GM13977 (cell line): ENCODE measurements around the gene REXO2.

Experiments
- DNase-seq: peaks from one replicate; pipeline ENCODE4 v3.0.0; 2012; ENCODE audit warnings: low spot score
- in situ Hi-C: fragments of 300-500 bp; cut with MboI; formaldehyde crosslinking; loops from one replicate; pipeline ENCODE4 v1.12.0; 2022; ENCODE audit warnings: low sequenced_read_pairs, low pct_unique_long_range_greater_than_20kb, mixed read lengths, inconsistent platforms; ENCODE audit not compliant: unreplicated experiment
- TF ChIP-seq, protein P1 (sequence below): IDR thresholded peaks from 2 replicates; pipeline ENCODE4 v1.5.1; 2012; ENCODE audit warnings: mild to moderate bottlenecking, control low read depth; ENCODE audit not compliant: insufficient read depth; ENCODE audit errors: extremely low read depth, missing control alignments

REXO2 gene

GRCh38 chr11:114448749-114449482, 9.6 kb downstream of the REXO2 start:
- TF ChIP-seq, protein P1, sequence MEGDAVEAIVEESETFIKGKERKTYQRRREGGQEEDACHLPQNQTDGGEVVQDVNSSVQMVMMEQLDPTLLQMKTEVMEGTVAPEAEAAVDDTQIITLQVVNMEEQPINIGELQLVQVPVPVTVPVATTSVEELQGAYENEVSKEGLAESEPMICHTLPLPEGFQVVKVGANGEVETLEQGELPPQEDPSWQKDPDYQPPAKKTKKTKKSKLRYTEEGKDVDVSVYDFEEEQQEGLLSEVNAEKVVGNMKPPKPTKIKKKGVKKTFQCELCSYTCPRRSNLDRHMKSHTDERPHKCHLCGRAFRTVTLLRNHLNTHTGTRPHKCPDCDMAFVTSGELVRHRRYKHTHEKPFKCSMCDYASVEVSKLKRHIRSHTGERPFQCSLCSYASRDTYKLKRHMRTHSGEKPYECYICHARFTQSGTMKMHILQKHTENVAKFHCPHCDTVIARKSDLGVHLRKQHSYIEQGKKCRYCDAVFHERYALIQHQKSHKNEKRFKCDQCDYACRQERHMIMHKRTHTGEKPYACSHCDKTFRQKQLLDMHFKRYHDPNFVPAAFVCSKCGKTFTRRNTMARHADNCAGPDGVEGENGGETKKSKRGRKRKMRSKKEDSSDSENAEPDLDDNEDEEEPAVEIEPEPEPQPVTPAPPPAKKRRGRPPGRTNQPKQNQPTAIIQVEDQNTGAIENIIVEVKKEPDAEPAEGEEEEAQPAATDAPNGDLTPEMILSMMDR: no peak
- in situ Hi-C loops: no loop called here

DNA sequence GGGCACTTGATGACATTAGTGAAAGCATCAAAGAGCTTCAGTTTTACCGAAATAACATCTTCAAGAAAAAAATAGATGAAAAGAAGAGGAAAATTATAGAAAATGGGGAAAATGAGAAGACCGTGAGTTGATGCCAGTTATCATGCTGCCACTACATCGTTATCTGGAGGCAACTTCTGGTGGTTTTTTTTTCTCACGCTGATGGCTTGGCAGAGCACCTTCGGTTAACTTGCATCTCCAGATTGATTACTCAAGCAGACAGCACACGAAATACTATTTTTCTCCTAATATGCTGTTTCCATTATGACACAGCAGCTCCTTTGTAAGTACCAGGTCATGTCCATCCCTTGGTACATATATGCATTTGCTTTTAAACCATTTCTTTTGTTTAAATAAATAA, 10.6 kb downstream of the REXO2 start:
- TF ChIP-seq, protein P1: no peak
- in situ Hi-C loops: no loop called here
- DNase-seq: no peak

More at GRCh38 chr11:114448749-114449482, 9.6 kb downstream of the REXO2 start:
- DNase-seq: no peak

DNA sequence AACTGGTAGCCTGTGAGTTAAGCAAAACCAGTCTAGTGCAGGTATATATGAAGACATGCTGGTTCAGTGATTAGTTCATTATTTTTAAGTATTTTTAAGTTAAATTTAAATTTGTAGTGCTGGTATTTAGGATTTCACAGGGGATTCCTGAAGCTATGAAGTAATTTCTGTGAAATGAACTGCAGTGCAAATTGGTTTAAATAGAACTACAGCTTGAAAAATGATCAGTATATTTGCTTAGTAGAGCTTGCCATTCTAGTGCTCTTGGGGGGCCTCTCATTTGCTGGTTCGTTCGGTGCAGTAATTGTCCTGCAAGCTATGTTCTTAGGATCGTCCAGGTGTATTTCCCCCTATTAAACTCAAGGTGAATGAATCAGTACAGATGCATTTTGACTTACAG, 13.1 kb downstream of the REXO2 start:
- TF ChIP-seq, protein P1: no peak
- in situ Hi-C loops: no loop called here
- no peak for DNase-seq

- no peak for DNase-seq
- TF ChIP-seq, protein P1: no peak
- in situ Hi-C loops: no loop called here
Measured at GRCh38 chr11:114463999-114464398, 24.7 kb downstream of the REXO2 start.

DNA sequence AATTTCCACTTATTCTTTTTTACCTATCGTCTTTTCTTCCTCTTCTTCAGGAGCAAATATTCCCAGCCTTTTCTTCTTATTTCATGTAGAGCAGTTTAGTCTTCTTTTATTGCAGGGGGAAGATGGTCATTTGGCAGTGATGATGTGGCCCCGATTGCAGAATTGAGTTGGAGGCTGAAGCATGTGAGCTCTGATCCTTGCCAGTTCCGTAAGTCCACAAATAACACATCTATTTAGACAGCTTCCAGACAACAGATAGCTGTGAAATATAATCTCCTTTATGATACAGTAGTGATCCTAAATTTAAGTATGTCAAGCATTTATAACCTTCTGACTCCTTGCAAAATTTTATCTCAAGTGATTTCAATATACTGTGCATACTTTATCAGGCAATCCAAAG, 27.5 kb downstream of the REXO2 start:
- no peak for DNase-seq
- in situ Hi-C loops: no loop called here
- TF ChIP-seq, protein P1: no peak

DNA sequence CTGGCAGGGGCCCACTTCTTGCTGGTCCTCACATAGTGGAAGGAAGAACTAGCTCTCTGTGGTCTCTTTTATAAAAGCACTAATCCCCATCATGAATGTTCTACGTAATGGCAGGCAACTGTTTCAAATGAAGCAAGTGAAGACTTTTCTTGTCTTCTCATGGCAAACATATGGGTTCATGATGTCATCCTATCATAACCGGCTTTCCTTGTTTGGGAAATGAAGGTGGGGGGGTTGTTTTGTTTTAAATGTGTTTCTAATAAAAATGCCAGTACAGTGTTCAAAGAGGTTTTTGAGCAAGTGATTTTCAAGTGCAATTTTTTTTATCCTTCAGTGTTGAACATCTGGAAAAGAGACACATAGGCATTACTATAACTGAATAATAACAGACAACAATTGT, 33.4 kb downstream of the REXO2 start:
- no peak for DNase-seq
- TF ChIP-seq, protein P1: no peak
- in situ Hi-C loops: no loop called here
